HUES6 (cell line): ENCODE results near the gene P2RY12.

Experiments used
- H3K27ac ChIP-seq: 2 replicates; pipeline ENCODE4 v1.7.0; 2013; ENCODE audit warnings: low read depth, mild to moderate bottlenecking, low read length, inconsistent platforms
- H3K27me3 ChIP-seq: 2 replicates; pipeline ENCODE4 v1.6.1; 2013; ENCODE audit warnings: low read length; ENCODE audit not compliant: control insufficient read depth, insufficient read depth
- H3K36me3 ChIP-seq: 2 replicates; pipeline ENCODE4 v1.6.1; 2013; ENCODE audit warnings: low read length; ENCODE audit not compliant: control insufficient read depth, insufficient read depth
- H3K4me1 ChIP-seq: 2 replicates; pipeline ENCODE4 v1.6.1; 2013; ENCODE audit warnings: low read length; ENCODE audit not compliant: control insufficient read depth, insufficient read depth
- H3K4me3 ChIP-seq: 2 replicates; pipeline ENCODE4 v1.5.1; 2013; ENCODE audit warnings: low read depth, low read length
- H3K9ac ChIP-seq: one replicate; pipeline ENCODE4 v1.6.1; 2013; ENCODE audit warnings: mild to moderate bottlenecking, low read length
- H3K9me3 ChIP-seq: 2 replicates; pipeline ENCODE4 v1.6.1; 2013; ENCODE audit warnings: low read depth, low read length; ENCODE audit not compliant: control insufficient read depth, insufficient read depth

P2RY12 gene

DNA sequence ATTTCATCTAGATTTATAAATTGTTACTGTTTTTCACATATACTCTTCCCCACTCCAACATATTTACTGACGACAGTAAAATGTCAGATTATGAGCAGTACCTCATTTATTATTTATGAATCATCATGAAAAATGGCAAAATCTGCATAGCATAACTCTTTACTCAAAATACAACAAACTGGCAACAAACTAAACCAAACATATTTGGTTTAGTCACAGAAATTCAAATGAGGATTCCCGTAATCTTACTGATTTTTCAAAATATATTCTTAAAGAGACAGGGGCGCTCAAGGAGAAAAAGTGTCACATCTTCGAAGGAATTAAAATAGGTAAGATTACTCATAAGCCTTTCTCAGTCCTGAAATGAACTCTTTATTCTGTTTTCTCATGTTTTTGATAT is 64.9 kb downstream of the P2RY12 start:
- Histone ChIP-seq H3K9me3 (no peaks in the 10 kb centered on the region), H3K27ac (no peak overlapping the region), H3K36me3 (no peaks in the 10 kb centered on the region), H3K4me1 (peaks cover 29% of the 10 kb centered on the region), H3K4me3 (no peak overlapping the region), H3K27me3 (no peaks in the 10 kb centered on the region), H3K9ac (no peak overlapping the region)

DNA sequence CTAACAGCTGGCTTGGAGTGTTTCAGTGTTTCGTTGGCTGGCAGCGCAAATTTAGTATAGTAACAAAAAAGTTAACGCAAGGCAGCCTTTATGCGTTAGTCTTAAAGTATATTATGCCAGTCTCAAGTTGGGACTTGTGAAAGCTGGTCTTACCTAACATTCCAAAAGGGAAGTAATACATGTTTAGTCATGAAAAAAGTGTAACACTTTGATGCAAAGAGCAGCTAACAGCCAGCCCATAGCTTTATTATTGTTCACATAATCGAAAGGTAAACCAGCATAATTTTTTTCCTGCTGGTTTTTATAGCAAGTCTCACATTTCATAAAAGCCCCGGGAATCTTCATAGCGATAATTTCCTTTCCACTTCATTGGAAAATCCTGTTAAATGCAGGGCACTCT is 65.6 kb downstream of the P2RY12 start:
- H3K9me3 ChIP-seq, result no peaks in the 10 kb centered on the region
- H3K4me1 ChIP-seq, result peaks cover 30% of the 10 kb centered on the region
- H3K9ac ChIP-seq, result no peak overlapping the region
- no peaks in the 10 kb centered on the region for H3K27me3 ChIP-seq
- no peak overlapping the region for H3K4me3 ChIP-seq
- H3K27ac ChIP-seq, result no peak overlapping the region
- no peaks in the 10 kb centered on the region for H3K36me3 ChIP-seq

DNA sequence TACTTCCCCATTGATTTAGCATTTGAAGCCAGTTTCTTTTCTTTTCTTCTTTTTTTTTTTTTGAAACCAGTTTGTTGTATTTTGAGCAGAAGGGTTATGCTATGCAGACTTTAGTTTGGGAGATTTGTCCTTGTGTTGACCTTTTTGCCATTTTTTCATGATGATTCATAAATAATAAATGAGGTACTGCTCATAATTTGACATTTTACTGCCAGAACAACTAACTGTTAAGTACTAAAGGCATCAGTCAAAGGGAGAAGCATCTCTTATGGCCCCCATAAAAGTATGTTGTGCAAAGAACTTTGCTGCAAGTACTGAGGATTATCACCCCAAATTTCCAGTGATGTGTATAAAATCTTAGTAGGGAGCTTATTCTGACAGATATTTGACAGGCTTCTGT is 66.2 kb downstream of the P2RY12 start:
- H3K27ac ChIP-seq, result no peak overlapping the region
- no peaks in the 10 kb centered on the region for H3K9me3 ChIP-seq
- no peaks in the 10 kb centered on the region for H3K27me3 ChIP-seq
- H3K4me1 ChIP-seq, result peaks cover 30% of the 10 kb centered on the region
- H3K36me3 ChIP-seq, result no peaks in the 10 kb centered on the region
- no peak overlapping the region for H3K9ac ChIP-seq
- H3K4me3 ChIP-seq, result no peak overlapping the region

DNA sequence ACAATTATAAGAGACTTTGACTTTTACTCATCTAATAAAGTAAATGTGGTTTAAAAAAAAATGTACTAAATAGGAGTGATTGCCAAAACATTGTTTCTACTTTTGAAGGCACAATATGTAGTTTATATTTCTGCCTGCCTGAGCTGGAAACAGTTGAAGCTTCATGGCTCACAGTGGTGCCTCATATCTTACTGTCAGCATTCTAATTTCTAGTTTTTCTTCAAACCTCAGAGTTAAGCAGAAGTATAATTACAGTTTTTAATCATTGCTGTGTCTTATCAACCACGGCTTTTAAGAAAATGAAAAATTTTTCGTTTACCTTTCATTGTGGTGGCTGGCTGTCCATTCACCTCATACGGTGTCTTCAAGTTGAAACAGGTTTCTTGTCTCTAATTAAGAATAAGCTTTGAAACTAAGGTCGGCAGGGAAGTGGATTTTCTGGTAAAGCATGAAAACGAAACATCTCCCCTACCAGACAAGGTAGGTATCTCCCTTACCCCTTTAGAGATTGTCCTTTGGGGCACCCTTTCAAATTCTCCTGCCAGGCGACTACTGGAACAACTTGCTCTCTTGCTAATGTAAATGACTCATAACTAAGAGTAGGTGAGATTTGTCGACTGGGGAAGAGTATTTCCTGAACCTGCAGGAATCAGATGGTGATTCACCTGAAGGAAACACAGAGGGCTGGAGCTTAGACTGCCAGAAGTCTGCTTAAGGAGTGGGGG is 68.1 kb downstream of the P2RY12 start, which contains the start of gene GPR87:
GPR87 (minus strand) TSS at position 554 of the 725 bp plus-strand sequence. CDS start 16,720 bp downstream, outside the sequence.
- H3K27ac ChIP-seq, result 0 out of 2 replicates have a peak within 1 kb of the TSS, but pooled peaks have one; percentile 20
- no peak within 1 kb of the TSS for H3K4me3 ChIP-seq
- H3K9ac ChIP-seq, result no peak within 1 kb of the TSS
- no peaks in the 10 kb centered on the region for H3K36me3 ChIP-seq
- no peaks in the 10 kb centered on the region for H3K27me3 ChIP-seq
- peaks cover 38% of the 10 kb centered on the region for H3K4me1 ChIP-seq
- H3K9me3 ChIP-seq, result no peaks in the 10 kb centered on the region

DNA sequence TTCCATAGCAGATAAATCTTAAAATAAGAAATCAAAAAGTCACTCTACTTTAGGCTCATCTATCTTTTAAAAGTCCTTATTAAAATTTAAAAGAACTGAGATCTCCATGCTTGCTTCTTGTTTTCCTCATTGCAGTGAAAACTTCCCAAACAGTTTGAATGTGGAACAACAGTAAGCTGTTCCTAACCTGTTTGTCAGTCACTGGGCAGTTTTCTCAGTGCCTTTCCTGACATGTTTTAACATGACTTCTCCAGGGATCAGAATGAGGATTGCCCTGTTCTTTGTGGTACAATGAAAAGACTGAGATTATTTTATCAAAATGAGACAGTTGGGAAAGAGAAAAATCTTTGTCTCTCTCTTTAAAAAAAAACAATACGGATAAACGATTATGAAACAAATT is 68.7 kb downstream of the P2RY12 start:
- Histone ChIP-seq H3K4me1 (peaks cover 38% of the 10 kb centered on the region), H3K27ac (0 out of 2 replicates have a peak overlapping the region, but pooled peaks have one; percentile 20), H3K27me3 (no peaks in the 10 kb centered on the region), H3K36me3 (no peaks in the 10 kb centered on the region), H3K9me3 (no peaks in the 10 kb centered on the region), H3K4me3 (no peak overlapping the region), H3K9ac (no peak overlapping the region)

DNA sequence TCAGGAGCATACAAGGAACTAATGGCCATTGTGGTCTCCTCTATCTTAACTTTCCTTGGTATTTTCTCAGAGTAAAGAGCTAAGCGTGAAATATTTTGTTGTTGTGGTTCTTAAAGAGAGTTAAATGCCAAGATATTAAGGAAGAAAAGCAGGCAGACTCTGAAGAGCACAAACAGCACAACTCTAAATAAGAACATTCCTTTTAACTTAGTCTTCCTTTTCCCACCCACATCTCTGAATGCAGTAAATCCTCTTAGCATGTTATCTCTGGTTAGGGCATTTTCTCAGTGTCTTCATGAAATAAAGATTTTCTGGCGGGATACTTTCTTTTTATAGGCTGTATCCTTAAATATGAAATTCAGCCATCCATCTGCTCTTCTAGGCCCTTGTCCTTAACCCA is 69.4 kb downstream of the P2RY12 start:
- Histone ChIP-seq H3K4me1 (peaks cover 38% of the 10 kb centered on the region), H3K27ac (no peak overlapping the region), H3K9ac (no peak overlapping the region), H3K27me3 (no peaks in the 10 kb centered on the region), H3K9me3 (no peaks in the 10 kb centered on the region), H3K36me3 (no peaks in the 10 kb centered on the region), H3K4me3 (no peak overlapping the region)

DNA sequence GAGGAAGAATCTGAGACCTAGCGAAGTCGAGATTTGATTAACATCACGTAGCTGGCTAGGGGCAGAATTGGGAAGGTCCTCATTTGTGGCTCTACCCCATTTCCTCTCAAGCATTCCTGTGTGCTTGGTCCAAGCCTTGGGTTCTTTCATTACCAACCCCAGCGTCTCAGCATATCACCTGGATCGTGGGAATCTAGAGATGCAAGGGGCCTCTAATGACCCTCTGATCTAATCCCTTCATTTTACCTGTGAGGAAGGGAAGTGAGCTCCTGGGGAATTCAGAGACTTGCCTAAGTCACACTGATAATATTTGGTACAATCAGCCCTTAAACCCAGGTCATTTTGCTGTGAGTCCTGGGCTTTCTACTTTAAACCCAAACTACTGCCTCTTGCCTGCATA is 70.0 kb downstream of the P2RY12 start:
- Histone ChIP-seq H3K36me3 (no peaks in the 10 kb centered on the region), H3K9me3 (no peaks in the 10 kb centered on the region), H3K4me1 (peaks cover 38% of the 10 kb centered on the region), H3K27ac (no peak overlapping the region), H3K9ac (no peak overlapping the region), H3K4me3 (no peak overlapping the region), H3K27me3 (no peaks in the 10 kb centered on the region)

DNA sequence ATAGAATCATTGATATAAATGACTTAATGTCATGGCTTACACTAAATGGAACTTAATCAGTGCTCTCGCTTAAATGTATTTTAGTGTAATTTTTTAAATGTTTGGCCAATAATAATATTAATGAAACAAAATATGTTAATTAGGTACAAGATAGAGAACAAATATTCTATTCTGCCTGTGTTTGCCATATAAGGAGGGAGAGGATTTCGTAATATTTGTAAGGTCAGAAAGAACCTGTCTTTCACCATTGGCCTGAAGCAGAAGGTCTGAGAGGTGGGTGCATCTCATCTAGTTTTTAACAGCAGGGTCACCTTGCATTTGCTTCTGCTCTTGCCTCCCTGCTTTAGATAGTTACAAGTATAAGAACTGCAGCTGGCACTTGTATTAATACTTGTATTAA is 70.4 kb downstream of the P2RY12 start:
- Histone ChIP-seq H3K4me3 (no peak overlapping the region), H3K36me3 (no peaks in the 10 kb centered on the region), H3K4me1 (peaks cover 38% of the 10 kb centered on the region), H3K9ac (no peak overlapping the region), H3K9me3 (no peaks in the 10 kb centered on the region), H3K27ac (no peak overlapping the region), H3K27me3 (no peaks in the 10 kb centered on the region)

DNA sequence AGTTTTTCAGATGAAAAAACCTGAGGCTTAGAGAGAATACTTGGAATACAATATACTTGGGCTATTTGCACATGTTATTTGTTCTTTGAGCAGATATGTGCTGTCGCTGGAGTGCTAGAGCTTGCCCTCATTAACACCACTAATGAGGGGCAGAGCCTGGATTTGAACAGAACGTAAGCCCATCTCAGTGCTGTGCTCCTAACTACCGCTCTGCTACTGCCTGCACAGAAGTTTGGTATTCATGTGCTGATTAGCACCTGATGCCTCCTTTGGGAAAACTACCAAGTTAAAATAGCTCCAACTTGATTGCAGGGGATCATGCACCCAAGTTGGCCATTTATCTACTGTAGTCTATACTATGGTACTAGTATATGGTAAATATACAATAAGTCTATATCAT is 71.6 kb downstream of the P2RY12 start:
- Histone ChIP-seq H3K9ac (no peak overlapping the region), H3K27me3 (no peaks in the 10 kb centered on the region), H3K4me1 (peaks cover 31% of the 10 kb centered on the region), H3K36me3 (no peaks in the 10 kb centered on the region), H3K9me3 (no peaks in the 10 kb centered on the region), H3K4me3 (no peak overlapping the region), H3K27ac (no peak overlapping the region)

DNA sequence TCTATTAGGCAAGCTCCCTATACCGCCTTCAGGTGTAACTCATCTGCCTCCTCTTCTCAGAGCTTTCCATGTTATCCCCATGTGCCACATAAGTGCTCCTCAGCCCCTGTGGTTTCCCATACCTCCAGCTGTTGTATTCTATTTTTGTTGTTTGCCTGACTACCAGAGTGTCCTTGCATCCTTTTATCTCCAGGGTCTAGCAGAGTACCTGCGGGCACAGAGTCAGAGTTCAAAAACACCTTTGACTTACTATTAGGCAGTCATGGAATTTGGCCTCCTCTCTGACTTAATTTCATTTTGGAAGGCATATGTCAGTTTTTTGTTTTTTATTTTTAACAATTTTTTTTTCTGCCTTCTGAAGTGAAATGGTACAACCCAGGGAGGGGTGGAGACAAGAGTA is 75.0 kb downstream of the P2RY12 start:
- Histone ChIP-seq H3K27ac (no peak overlapping the region), H3K9me3 (no peaks in the 10 kb centered on the region), H3K27me3 (no peaks in the 10 kb centered on the region), H3K4me1 (peaks cover 42% of the 10 kb centered on the region), H3K9ac (no peak overlapping the region), H3K36me3 (no peaks in the 10 kb centered on the region), H3K4me3 (no peak overlapping the region)

DNA sequence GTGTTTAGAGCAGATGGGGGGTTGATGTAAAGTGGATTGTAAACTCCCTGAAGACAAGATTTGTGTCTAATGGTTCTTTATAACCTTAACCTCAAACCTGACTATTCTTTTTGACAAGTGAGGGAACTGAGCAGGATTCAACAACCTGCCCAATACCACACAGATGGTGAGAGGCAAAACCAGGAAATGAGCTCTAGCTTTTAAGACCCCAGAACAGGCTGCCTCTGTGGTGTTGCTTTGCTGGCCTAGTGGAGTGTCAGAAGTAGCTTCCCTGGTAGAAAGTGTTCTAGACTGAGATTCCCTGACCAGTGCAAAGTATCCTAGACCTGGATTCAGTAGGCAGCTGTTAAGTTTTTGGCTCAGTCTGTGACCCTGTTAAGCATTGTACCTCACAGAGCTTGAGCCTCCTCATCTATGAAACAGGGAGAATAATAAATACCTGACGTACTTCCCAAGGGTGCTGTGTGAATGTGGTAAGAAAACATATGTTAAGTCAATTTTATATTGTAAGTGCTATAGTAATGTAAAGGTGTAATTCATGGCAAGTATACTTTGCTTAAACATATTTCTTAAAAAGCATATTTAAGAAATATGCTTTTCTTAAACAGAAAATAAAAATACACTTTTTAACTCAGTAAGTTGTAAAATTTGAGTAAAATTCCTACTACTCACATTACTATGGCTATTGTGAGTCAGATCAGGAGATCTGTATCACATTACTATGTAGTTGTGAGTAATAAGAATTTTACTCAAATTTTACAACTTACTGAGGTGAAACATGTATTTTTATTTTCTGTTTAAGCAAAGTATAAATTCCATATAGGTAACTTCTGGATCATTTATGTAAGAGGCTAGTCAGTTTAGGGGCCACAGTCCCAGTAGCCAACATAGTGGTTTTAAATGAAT is 76.7 kb downstream of the P2RY12 start:
- no peaks in the 10 kb centered on the region for H3K9me3 ChIP-seq
- H3K27ac ChIP-seq, result no peak overlapping the region
- H3K27me3 ChIP-seq, result no peaks in the 10 kb centered on the region
- no peak overlapping the region for H3K4me3 ChIP-seq
- H3K36me3 ChIP-seq, result no peaks in the 10 kb centered on the region
- H3K4me1 ChIP-seq, result peaks cover 41% of the 10 kb centered on the region
- no peak overlapping the region for H3K9ac ChIP-seq
